ENCODE data around the gene TPBGL. TPM values are rescaled to one million over a fixed set of nuclear protein-coding genes. Genes with fewer than 3 reads are reported as not detected.

TPBGL gene
- total and polyA plus RNA-seq, 10 donors = 0.10 to 0.59 (median 0.16) TPM; not detected in 3

- no peaks in the 10 kb centered on the region for H3K4me1 ChIP-seq
- H3K36me3 ChIP-seq = no peaks in the 10 kb centered on the region
- no peak overlapping the region for H3K27ac ChIP-seq
- intact Hi-C loops (cut with DNase I; ENCODE audit: low total_unique reads) = no loop called here
- no peaks in the 10 kb centered on the region for H3K9me3 ChIP-seq
- H3K4me3 ChIP-seq = no peak overlapping the region
- TF ChIP-seq POLR2AphosphoS5 (IDR thresholded peaks at IDR 0.05) (no peak), POLR2A (IDR thresholded peaks at IDR 0.05) (no peak)
- TF ChIP-seq, protein P1, sequence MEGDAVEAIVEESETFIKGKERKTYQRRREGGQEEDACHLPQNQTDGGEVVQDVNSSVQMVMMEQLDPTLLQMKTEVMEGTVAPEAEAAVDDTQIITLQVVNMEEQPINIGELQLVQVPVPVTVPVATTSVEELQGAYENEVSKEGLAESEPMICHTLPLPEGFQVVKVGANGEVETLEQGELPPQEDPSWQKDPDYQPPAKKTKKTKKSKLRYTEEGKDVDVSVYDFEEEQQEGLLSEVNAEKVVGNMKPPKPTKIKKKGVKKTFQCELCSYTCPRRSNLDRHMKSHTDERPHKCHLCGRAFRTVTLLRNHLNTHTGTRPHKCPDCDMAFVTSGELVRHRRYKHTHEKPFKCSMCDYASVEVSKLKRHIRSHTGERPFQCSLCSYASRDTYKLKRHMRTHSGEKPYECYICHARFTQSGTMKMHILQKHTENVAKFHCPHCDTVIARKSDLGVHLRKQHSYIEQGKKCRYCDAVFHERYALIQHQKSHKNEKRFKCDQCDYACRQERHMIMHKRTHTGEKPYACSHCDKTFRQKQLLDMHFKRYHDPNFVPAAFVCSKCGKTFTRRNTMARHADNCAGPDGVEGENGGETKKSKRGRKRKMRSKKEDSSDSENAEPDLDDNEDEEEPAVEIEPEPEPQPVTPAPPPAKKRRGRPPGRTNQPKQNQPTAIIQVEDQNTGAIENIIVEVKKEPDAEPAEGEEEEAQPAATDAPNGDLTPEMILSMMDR (IDR thresholded peaks at IDR 0.05 in 8 of 11, conservative IDR thresholded peaks at IDR 0.05 in 3 of 11) = no peak
- peaks cover 0 to 49% (median 0%) of the 10 kb centered on the region in 7 donors for H3K27me3 ChIP-seq (replicated peaks in 1 of 7)
- no peak for DNase-seq
- WGBS, 5 donors = 40 to 89% (median 68%) methylated on average over 2 of the region's 2 CpGs
Measured at GRCh38 chr11:75229466-75229865, 11.1 kb upstream of the TPBGL start.

DNA sequence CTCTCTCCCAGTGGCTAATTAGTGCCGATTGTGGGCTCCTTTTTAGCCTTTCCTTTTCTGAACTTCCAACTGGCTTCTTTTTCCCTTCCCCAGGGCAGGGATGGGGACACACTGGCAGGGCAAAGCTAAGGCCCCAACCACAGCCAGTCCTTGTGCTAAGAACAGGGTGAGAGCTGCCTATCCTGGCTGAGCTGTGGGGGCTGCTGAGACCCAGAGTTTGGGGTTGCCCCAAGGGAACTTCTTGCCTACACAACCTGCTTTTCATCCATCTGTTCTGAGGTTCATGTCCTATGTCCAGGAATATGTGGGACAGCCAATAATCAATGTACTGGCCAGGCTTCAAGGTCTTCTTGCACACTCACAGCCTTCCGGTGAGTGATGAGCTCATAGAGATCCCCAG lies 10.0 kb upstream of the TPBGL start:
- no peak overlapping the region for H3K4me3 ChIP-seq
- no peaks in the 10 kb centered on the region for H3K9me3 ChIP-seq
- H3K4me1 ChIP-seq = no peaks in the 10 kb centered on the region
- 79 to 86% (median 81%) methylated on average over 2 of the region's 2 CpGs for WGBS, 5 donors
- intact Hi-C loops (cut with DNase I; ENCODE audit: low total_unique reads) = no loop called here
- TF ChIP-seq POLR2A (IDR thresholded peaks at IDR 0.05) (no peak), POLR2AphosphoS5 (IDR thresholded peaks at IDR 0.05) (no peak)
- TF ChIP-seq, protein P1 (IDR thresholded peaks at IDR 0.05 in 8 of 11, conservative IDR thresholded peaks at IDR 0.05 in 3 of 11) = no peak
- no peak overlapping the region for H3K27ac ChIP-seq
- H3K36me3 ChIP-seq = no peaks in the 10 kb centered on the region
- no peak for DNase-seq
- H3K27me3 ChIP-seq (replicated peaks in 1 of 7) = peaks cover 0 to 60% (median 0%) of the 10 kb centered on the region in 7 donors

- Histone ChIP-seq H3K4me3 (no peak overlapping the region), H3K27me3 (replicated peaks in 1 of 7) (peaks cover 0 to 89% (median 5%) of the 10 kb centered on the region in 7 donors), H3K4me1 (no peaks in the 10 kb centered on the region), H3K27ac (no peak overlapping the region), H3K36me3 (no peaks in the 10 kb centered on the region), H3K9me3 (no peaks in the 10 kb centered on the region)
- intact Hi-C loops (cut with DNase I; ENCODE audit: low total_unique reads) = no loop called here
- TF ChIP-seq POLR2A (IDR thresholded peaks at IDR 0.05) (no peak), POLR2AphosphoS5 (IDR thresholded peaks at IDR 0.05) (no peak)
- TF ChIP-seq, protein P1 (IDR thresholded peaks at IDR 0.05 in 8 of 11, conservative IDR thresholded peaks at IDR 0.05 in 3 of 11) = no peak
- DNase-seq = no peak
- 42 to 56% (median 50%) methylated on average over 3 of the region's 3 CpGs for WGBS, 5 donors
Measured at GRCh38 chr11:75233754-75234172, 6.8 kb upstream of the TPBGL start.

DNA sequence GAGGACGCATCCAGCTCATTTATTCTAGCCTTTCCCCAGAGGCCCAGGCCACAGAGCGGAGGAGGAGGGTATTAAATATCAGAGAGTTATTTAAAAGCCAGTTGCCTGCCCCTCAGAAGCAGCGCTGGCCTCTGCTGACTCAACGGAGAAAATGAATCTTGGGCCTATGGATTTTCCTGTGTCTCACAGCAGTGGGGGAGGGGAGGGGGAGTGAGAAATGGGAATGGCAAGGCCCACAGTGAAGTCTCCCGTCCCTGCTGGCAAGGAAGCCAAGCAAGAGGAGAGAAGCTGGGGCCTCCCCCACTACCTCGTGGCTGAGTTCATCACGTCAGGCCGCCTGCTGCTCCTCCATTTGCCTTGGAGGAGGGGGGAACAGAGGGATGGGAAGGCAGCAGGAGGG lies 4.5 kb upstream of the TPBGL start:
- Histone ChIP-seq H3K4me1 (peaks cover 0 to 13% (median 10%) of the 10 kb centered on the region in 6 donors), H3K4me3 (no peak overlapping the region), H3K36me3 (no peaks in the 10 kb centered on the region), H3K27me3 (replicated peaks in 1 of 7) (peaks cover 2 to 90% (median 25%) of the 10 kb centered on the region in 7 donors), H3K27ac (no peak overlapping the region), H3K9me3 (no peaks in the 10 kb centered on the region)
- TF ChIP-seq POLR2A (IDR thresholded peaks at IDR 0.05) (no peak), POLR2AphosphoS5 (IDR thresholded peaks at IDR 0.05) (no peak)
- TF ChIP-seq, protein P1 (IDR thresholded peaks at IDR 0.05 in 8 of 11, conservative IDR thresholded peaks at IDR 0.05 in 3 of 11) = no peak
- no peak for DNase-seq
- 47 to 56% (median 49%) methylated on average over 8 of the region's 8 CpGs for WGBS, 5 donors
- intact Hi-C loops (cut with DNase I; ENCODE audit: low total_unique reads) = no loop called here
